HEK293 (cell line): ENCODE data around the gene DENND6B.

Source experiments
- BCL6B ChIP-seq: fragments of 450-650 bp; formaldehyde crosslinking; IDR thresholded peaks from 2 replicates; pipeline ENCODE4 v1.5.1; 2017; ENCODE audit warnings: missing biosample characterization, missing genetic modification characterization
- GFI1B ChIP-seq: fragments of 450-650 bp; formaldehyde crosslinking; IDR thresholded peaks from 2 replicates; pipeline ENCODE4 v1.5.1; 2016; ENCODE audit warnings: missing biosample characterization, missing genetic modification characterization
- OVOL3 ChIP-seq: fragments of 450-650 bp; formaldehyde crosslinking; IDR thresholded peaks from 2 replicates; pipeline ENCODE4 v1.5.1; 2016; ENCODE audit warnings: missing biosample characterization, missing genetic modification characterization
- PRDM1 ChIP-seq: fragments of 450-650 bp; formaldehyde crosslinking; IDR thresholded peaks from 2 replicates; pipeline ENCODE4; 2016; ENCODE audit warnings: missing biosample characterization, missing genetic modification characterization
- RBAK ChIP-seq: fragments of 450-650 bp; formaldehyde crosslinking; IDR thresholded peaks from 2 replicates; pipeline ENCODE4 v1.5.1; 2016; ENCODE audit warnings: missing biosample characterization, missing genetic modification characterization
- REPIN1 ChIP-seq: fragments of 450-650 bp; formaldehyde crosslinking; IDR thresholded peaks from 2 replicates; pipeline ENCODE4 v1.5.1; 2017; ENCODE audit warnings: missing biosample characterization, missing genetic modification characterization, low read depth
- SETDB1 ChIP-seq: IDR thresholded peaks from one replicate; pipeline ENCODE4 v1.6.1; 2017; ENCODE audit warnings: mild to moderate bottlenecking, low read length, moderate library complexity, mixed read lengths; ENCODE audit not compliant: insufficient read length
- SP3 ChIP-seq: fragments of 450-650 bp; formaldehyde crosslinking; IDR thresholded peaks from 2 replicates; pipeline ENCODE4 v1.5.1; 2016; ENCODE audit warnings: missing biosample characterization, missing genetic modification characterization
- TSHZ1 ChIP-seq: fragments of 450-650 bp; formaldehyde crosslinking; IDR thresholded peaks from 2 replicates; pipeline ENCODE4 v1.5.1; 2016; ENCODE audit warnings: missing biosample characterization, missing genetic modification characterization, borderline replicate concordance
- ZBTB11 ChIP-seq: fragments of 450-650 bp; formaldehyde crosslinking; conservative IDR thresholded peaks from 2 replicates; pipeline ENCODE4 v1.5.1; 2016; ENCODE audit warnings: low read depth, missing biosample characterization, missing genetic modification characterization
- ZBTB7A ChIP-seq: fragments of 450-650 bp; formaldehyde crosslinking; IDR thresholded peaks from 2 replicates; pipeline ENCODE4 v1.5.1; 2016; ENCODE audit warnings: low read depth, missing biosample characterization, missing genetic modification characterization
- ZNF157 ChIP-seq: fragments of 450-650 bp; formaldehyde crosslinking; IDR thresholded peaks from 2 replicates; pipeline ENCODE4 v1.5.1; 2016; ENCODE audit warnings: missing biosample characterization, missing genetic modification characterization
- ZNF174 ChIP-seq: fragments of 450-650 bp; formaldehyde crosslinking; IDR thresholded peaks from 2 replicates; pipeline ENCODE4 v1.5.0; 2017; ENCODE audit warnings: missing biosample characterization, mild to moderate bottlenecking, missing genetic modification characterization
- ZNF184 ChIP-seq: fragments of 450-650 bp; IDR thresholded peaks from 2 replicates; pipeline ENCODE4 v1.5.1; 2018; ENCODE audit warnings: missing biosample characterization, mild to moderate bottlenecking, missing genetic modification characterization
- ZNF19 ChIP-seq: fragments of 450-650 bp; formaldehyde crosslinking; IDR thresholded peaks from 2 replicates; pipeline ENCODE4; 2016; ENCODE audit warnings: missing biosample characterization, missing genetic modification characterization, low read depth
- ZNF335 ChIP-seq: fragments of 450-650 bp; formaldehyde crosslinking; conservative IDR thresholded peaks from 2 replicates; pipeline ENCODE4 v1.5.1; 2016; ENCODE audit warnings: missing biosample characterization, missing genetic modification characterization
- ZNF341 ChIP-seq: fragments of 450-650 bp; formaldehyde crosslinking; IDR thresholded peaks from 2 replicates; pipeline ENCODE4; 2016; ENCODE audit warnings: low read depth, missing biosample characterization, missing genetic modification characterization
- ZNF426 ChIP-seq: fragments of 450-650 bp; formaldehyde crosslinking; IDR thresholded peaks from 2 replicates; pipeline ENCODE4 v1.5.1; 2017; ENCODE audit warnings: missing biosample characterization, missing genetic modification characterization, mild to moderate bottlenecking, inconsistent platforms, moderate library complexity
- ZNF48 ChIP-seq: fragments of 450-650 bp; formaldehyde crosslinking; IDR thresholded peaks from 2 replicates; pipeline ENCODE4 v1.5.1; 2016; ENCODE audit warnings: missing biosample characterization, missing genetic modification characterization
- ZNF510 ChIP-seq: fragments of 450-650 bp; formaldehyde crosslinking; IDR thresholded peaks from 2 replicates; pipeline ENCODE4 v1.5.1; 2018; ENCODE audit warnings: mild to moderate bottlenecking, missing genetic modification characterization, missing biosample characterization; ENCODE audit not compliant: insufficient replicate concordance
- ZNF530 ChIP-seq: fragments of 450-650 bp; formaldehyde crosslinking; IDR thresholded peaks from 2 replicates; pipeline ENCODE4 v1.5.1; 2016; ENCODE audit warnings: low read depth, missing biosample characterization, missing genetic modification characterization
- ZNF837 ChIP-seq: fragments of 450-650 bp; formaldehyde crosslinking; IDR thresholded peaks from 2 replicates; pipeline ENCODE4 v1.5.1; 2016; ENCODE audit warnings: missing biosample characterization, missing genetic modification characterization
- TF ChIP-seq, protein P1 (sequence below): fragments of 450-650 bp; formaldehyde crosslinking; IDR thresholded peaks from 2 replicates; pipeline ENCODE4 v1.5.1; 2017; ENCODE audit warnings: missing biosample characterization, missing genetic modification characterization
- TF ChIP-seq, protein P2 (sequence below): fragments of 450-650 bp; formaldehyde crosslinking; IDR thresholded peaks from 2 replicates; pipeline ENCODE4 v1.5.1; 2016; ENCODE audit warnings: missing biosample characterization, missing genetic modification characterization, low read depth
- TF ChIP-seq, protein P3 (sequence below): fragments of 450-650 bp; formaldehyde crosslinking; IDR thresholded peaks from 2 replicates; pipeline ENCODE4 v1.5.1; 2016; ENCODE audit warnings: missing biosample characterization, missing genetic modification characterization

Gene DENND6B

GRCh38 chr22:50260801-50261614, 65.8 kb downstream of the DENND6B start (continued):
- TF ChIP-seq, protein P1, sequence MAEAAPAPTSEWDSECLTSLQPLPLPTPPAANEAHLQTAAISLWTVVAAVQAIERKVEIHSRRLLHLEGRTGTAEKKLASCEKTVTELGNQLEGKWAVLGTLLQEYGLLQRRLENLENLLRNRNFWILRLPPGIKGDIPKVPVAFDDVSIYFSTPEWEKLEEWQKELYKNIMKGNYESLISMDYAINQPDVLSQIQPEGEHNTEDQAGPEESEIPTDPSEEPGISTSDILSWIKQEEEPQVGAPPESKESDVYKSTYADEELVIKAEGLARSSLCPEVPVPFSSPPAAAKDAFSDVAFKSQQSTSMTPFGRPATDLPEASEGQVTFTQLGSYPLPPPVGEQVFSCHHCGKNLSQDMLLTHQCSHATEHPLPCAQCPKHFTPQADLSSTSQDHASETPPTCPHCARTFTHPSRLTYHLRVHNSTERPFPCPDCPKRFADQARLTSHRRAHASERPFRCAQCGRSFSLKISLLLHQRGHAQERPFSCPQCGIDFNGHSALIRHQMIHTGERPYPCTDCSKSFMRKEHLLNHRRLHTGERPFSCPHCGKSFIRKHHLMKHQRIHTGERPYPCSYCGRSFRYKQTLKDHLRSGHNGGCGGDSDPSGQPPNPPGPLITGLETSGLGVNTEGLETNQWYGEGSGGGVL (tag by site-specific recombination) = peak; percentile 51
- TF ChIP-seq ZNF837 (tag by site-specific recombination) = no peak
- peak; percentile 77 for TF ChIP-seq ZNF335 (tag by site-specific recombination)
- TF ChIP-seq ZNF174 (tag by site-specific recombination) = no peak
- TF ChIP-seq OVOL3 (tag by site-specific recombination) = no peak
- no peak for TF ChIP-seq SETDB1
- no peak for TF ChIP-seq ZNF48 (tag by site-specific recombination)
- TF ChIP-seq ZNF157 (tag by site-specific recombination) = no peak
- TF ChIP-seq ZNF184 (tag by site-specific recombination) = no peak
- TF ChIP-seq ZBTB11 (tag by site-specific recombination) = no peak
- TF ChIP-seq ZNF19 (tag by site-specific recombination) = no peak
- TF ChIP-seq ZNF530 (tag by site-specific recombination) = no peak
- 0 out of 2 replicates have a peak, but pooled peaks have one; percentile 48 for TF ChIP-seq ZNF341 (tag by site-specific recombination)
- no peak for TF ChIP-seq TSHZ1
- TF ChIP-seq REPIN1 = no peak
- TF ChIP-seq PRDM1 (tag by site-specific recombination) = no peak
- no peak for TF ChIP-seq ZNF426 (tag by site-specific recombination)
- no peak for TF ChIP-seq BCL6B (tag by site-specific recombination)
- TF ChIP-seq, protein P2, sequence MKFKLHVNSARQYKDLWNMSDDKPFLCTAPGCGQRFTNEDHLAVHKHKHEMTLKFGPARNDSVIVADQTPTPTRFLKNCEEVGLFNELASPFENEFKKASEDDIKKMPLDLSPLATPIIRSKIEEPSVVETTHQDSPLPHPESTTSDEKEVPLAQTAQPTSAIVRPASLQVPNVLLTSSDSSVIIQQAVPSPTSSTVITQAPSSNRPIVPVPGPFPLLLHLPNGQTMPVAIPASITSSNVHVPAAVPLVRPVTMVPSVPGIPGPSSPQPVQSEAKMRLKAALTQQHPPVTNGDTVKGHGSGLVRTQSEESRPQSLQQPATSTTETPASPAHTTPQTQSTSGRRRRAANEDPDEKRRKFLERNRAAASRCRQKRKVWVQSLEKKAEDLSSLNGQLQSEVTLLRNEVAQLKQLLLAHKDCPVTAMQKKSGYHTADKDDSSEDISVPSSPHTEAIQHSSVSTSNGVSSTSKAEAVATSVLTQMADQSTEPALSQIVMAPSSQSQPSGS = no peak
- no peak for TF ChIP-seq ZNF510
- TF ChIP-seq, protein P3, sequence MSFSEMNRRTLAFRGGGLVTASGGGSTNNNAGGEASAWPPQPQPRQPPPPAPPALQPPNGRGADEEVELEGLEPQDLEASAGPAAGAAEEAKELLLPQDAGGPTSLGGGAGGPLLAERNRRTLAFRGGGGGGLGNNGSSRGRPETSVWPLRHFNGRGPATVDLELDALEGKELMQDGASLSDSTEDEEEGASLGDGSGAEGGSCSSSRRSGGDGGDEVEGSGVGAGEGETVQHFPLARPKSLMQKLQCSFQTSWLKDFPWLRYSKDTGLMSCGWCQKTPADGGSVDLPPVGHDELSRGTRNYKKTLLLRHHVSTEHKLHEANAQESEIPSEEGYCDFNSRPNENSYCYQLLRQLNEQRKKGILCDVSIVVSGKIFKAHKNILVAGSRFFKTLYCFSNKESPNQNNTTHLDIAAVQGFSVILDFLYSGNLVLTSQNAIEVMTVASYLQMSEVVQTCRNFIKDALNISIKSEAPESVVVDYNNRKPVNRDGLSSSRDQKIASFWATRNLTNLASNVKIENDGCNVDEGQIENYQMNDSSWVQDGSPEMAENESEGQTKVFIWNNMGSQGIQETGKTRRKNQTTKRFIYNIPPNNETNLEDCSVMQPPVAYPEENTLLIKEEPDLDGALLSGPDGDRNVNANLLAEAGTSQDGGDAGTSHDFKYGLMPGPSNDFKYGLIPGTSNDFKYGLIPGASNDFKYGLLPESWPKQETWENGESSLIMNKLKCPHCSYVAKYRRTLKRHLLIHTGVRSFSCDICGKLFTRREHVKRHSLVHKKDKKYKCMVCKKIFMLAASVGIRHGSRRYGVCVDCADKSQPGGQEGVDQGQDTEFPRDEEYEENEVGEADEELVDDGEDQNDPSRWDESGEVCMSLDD (tag by site-specific recombination) = peak; percentile 38; the same call in 1 of the 2 replicates
- peak; percentile 81 for TF ChIP-seq SP3 (tag by site-specific recombination)
- TF ChIP-seq GFI1B (tag by site-specific recombination) = no peak
- no peak; the same call in none of the 2 replicates for TF ChIP-seq ZBTB7A (tag by site-specific recombination)
- no peak for TF ChIP-seq RBAK (tag by site-specific recombination)
